Esophagus muscularis mucosa (tissue), 3 donors: ENCODE results near the gene FAAP100.

Source experiments
- CTCF ChIP-seq, 3 experiments: fragments of 200-600 bp in 2 of 3; fragments of 450-650 bp in 1 of 3; sonication (generic) in 2 of 3; IDR thresholded peaks; one replicate each; pipeline ENCODE4 v1.5.1; 2017 to 2019; ENCODE audit warnings: antibody characterized with exemption in 3 of 3, mild to moderate bottlenecking in 2 of 3, moderate library complexity in 1 of 3
- EP300 ChIP-seq: sonication (generic); formaldehyde crosslinking; IDR thresholded peaks from one replicate; pipeline ENCODE4 v1.6.1; 2017; ENCODE audit warnings: antibody characterized with exemption

- TF ChIP-seq CTCF (IDR thresholded peaks at IDR 0.05): peak in 1 of 3 experiments; percentile 6
- TF ChIP-seq EP300: no peak
Observed at GRCh38 chr17:81527591-81528383, 24.4 kb downstream of the FAAP100 start, which contains the start of gene FSCN2.
